ENCODE data around the gene ITPR2.

The ITPR2 gene

DNA sequence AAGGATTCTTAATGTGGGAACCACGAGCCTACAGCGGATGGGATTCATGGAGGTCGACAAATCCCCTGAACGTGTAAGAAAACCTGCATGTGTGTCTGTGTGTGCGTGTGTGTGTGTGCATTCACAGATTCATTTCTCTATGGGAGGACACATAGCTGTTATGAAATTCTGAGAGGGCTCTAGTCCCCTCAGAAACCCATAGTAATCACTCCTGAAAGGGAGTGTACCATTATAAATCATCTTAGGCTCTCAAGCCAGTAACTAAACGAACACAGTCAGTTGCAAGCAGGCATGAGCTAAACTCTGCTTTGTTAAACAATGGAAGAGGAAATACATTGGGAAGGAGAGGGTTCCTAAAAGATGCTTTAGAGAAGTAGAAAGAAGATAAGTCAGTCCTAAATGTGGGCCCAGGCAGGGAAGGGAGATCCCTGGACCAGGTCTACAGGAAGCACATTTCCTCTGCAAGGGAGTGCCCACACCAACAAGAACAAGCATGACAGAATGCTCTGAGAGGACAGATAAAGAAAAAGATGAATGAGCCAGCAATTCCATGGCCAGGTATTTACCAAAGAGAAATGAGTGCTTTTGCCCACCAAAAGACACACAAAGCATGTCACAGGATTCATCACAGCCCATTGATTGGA, 91.3 kb downstream of the ITPR2 start:
- Histone ChIP-seq H3K4me3 (no peak overlapping the region), H3K4me1 (no peaks in the 10 kb centered on the region), H3K36me3 (no peaks in the 10 kb centered on the region), H3K27ac (no peak overlapping the region), H3K9me3 (no peaks in the 10 kb centered on the region), H3K27me3 (no peaks in the 10 kb centered on the region)
- intact Hi-C loops (cut with DNase I; ENCODE audit: low total_unique reads): no loop called here
- no peak for DNase-seq
- TF ChIP-seq, protein P1, sequence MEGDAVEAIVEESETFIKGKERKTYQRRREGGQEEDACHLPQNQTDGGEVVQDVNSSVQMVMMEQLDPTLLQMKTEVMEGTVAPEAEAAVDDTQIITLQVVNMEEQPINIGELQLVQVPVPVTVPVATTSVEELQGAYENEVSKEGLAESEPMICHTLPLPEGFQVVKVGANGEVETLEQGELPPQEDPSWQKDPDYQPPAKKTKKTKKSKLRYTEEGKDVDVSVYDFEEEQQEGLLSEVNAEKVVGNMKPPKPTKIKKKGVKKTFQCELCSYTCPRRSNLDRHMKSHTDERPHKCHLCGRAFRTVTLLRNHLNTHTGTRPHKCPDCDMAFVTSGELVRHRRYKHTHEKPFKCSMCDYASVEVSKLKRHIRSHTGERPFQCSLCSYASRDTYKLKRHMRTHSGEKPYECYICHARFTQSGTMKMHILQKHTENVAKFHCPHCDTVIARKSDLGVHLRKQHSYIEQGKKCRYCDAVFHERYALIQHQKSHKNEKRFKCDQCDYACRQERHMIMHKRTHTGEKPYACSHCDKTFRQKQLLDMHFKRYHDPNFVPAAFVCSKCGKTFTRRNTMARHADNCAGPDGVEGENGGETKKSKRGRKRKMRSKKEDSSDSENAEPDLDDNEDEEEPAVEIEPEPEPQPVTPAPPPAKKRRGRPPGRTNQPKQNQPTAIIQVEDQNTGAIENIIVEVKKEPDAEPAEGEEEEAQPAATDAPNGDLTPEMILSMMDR (IDR thresholded peaks at IDR 0.05): no peak

GRCh38 chr12:26740991-26741390, 92.0 kb downstream of the ITPR2 start:
- TF ChIP-seq, protein P1 (IDR thresholded peaks at IDR 0.05): no peak
- no peak overlapping the region for H3K27ac ChIP-seq
- H3K27me3 ChIP-seq: no peaks in the 10 kb centered on the region
- H3K4me3 ChIP-seq: no peak overlapping the region
- no peaks in the 10 kb centered on the region for H3K36me3 ChIP-seq
- intact Hi-C loops (cut with DNase I; ENCODE audit: low total_unique reads): no loop called here
- no peaks in the 10 kb centered on the region for H3K4me1 ChIP-seq
- H3K9me3 ChIP-seq: no peaks in the 10 kb centered on the region
- no peak for DNase-seq

- no peaks in the 10 kb centered on the region for H3K27me3 ChIP-seq
These were observed 92.6 kb downstream of the ITPR2 start for GRCh38 chr12:26740348-26740747.

DNA sequence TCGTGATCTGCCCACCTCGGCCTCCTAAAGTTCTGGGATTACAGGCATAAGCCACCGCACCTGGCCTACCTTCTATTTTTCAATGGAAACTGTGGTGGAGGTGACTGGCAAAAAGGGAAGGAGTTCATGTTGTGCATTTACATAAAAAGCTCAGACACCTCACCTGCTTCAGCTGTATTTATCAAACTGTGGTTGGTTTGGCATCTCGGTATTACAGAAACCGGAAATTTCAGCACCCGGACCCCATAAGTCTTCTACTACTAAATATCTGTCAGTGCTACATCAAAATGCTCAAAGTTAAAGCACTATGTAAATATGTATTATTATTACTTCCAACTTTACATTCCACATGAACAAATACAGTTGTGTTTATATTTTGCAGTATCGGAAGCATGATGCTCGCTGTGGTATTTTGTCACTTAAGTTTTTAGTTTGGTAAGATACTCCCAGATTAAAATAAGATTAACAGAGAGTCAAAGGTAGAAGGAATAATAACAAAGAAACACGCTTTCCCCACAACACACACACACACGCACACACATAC, 95.4 kb downstream of the ITPR2 start:
- H3K9me3 ChIP-seq: no peaks in the 10 kb centered on the region
- no peak overlapping the region for H3K4me3 ChIP-seq
- intact Hi-C loops (cut with DNase I; ENCODE audit: low total_unique reads): no loop called here
- H3K27me3 ChIP-seq: no peaks in the 10 kb centered on the region
- H3K4me1 ChIP-seq: peaks cover 0 to 6% (median 0%) of the 10 kb centered on the region in 4 donors
- no peaks in the 10 kb centered on the region for H3K36me3 ChIP-seq
- TF ChIP-seq, protein P1 (IDR thresholded peaks at IDR 0.05): no peak
- no peak for DNase-seq
- no peak overlapping the region for H3K27ac ChIP-seq

More at GRCh38 chr12:26740348-26740747, 92.6 kb downstream of the ITPR2 start:
- intact Hi-C loops (cut with DNase I; ENCODE audit: low total_unique reads): no loop called here
- no peak for DNase-seq
- no peak overlapping the region for H3K27ac ChIP-seq
- TF ChIP-seq, protein P1 (IDR thresholded peaks at IDR 0.05): no peak
- H3K4me3 ChIP-seq: no peak overlapping the region
- no peaks in the 10 kb centered on the region for H3K36me3 ChIP-seq
- H3K9me3 ChIP-seq: no peaks in the 10 kb centered on the region
- no peaks in the 10 kb centered on the region for H3K4me1 ChIP-seq

GRCh38 chr12:26736563-26737486, 96.2 kb downstream of the ITPR2 start:
- intact Hi-C loops (cut with DNase I; ENCODE audit: low total_unique reads): no loop called here
- no peaks in the 10 kb centered on the region for H3K9me3 ChIP-seq
- no peak overlapping the region for H3K4me3 ChIP-seq
- DNase-seq: no peak
- H3K27me3 ChIP-seq: no peaks in the 10 kb centered on the region
- no peaks in the 10 kb centered on the region for H3K36me3 ChIP-seq
- H3K4me1 ChIP-seq: peaks cover 0 to 6% (median 0%) of the 10 kb centered on the region in 4 donors
- H3K27ac ChIP-seq: no peak overlapping the region
- TF ChIP-seq, protein P1 (IDR thresholded peaks at IDR 0.05): no peak

All from tibial artery (tissue), 4 donors.